Stimulated activated CD8-positive, alpha-beta memory T cell treated with anti-CD3 and anti-CD28 coated beads, Interleukin-15, amount 100 ng/mL, for 4 hours (primary cell): Measurements from ENCODE around the gene TKTL1.
"Not testable (repeated sequence)": the region's sequence is repeated elsewhere in the genome, so short reads cannot be mapped to it uniquely, and the experiment has no call there.

Source experiments
- DNase-seq, 2 donors: peaks; one replicate each; pipeline ENCODE4 v3.0.0-alpha.2; 2020; ENCODE audit warnings: low read depth in 2 of 2

Gene TKTL1, protein sequence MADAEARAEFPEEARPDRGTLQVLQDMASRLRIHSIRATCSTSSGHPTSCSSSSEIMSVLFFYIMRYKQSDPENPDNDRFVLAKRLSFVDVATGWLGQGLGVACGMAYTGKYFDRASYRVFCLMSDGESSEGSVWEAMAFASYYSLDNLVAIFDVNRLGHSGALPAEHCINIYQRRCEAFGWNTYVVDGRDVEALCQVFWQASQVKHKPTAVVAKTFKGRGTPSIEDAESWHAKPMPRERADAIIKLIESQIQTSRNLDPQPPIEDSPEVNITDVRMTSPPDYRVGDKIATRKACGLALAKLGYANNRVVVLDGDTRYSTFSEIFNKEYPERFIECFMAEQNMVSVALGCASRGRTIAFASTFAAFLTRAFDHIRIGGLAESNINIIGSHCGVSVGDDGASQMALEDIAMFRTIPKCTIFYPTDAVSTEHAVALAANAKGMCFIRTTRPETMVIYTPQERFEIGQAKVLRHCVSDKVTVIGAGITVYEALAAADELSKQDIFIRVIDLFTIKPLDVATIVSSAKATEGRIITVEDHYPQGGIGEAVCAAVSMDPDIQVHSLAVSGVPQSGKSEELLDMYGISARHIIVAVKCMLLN

DNA sequence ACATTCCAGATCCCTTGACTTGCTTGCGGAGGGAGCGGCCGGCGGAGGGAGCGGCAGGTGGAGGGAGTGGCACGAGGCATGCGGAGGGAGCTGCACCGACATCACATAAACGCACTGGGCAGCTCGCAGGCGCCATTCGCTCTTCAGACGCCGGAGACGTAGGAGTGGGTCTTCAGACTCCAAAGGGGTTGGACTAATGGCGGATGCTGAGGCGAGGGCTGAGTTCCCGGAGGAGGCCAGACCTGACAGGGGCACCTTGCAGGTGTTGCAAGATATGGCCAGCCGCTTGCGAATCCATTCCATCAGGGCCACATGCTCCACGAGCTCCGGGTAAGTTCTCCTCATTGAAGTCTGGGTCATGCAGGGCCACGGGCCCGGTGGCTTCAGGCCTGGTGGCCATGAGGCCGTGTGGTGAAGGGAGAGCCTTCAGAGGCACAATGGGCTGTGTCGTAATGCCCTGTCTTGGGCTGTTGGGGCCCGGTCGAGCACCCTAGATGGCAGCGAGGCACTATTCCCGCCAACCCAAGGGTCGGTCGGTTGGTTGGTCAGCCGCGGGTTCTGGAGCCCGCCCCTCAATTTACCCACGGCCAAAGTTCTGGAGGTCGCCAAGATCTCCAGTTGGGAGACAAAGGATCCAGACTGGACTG lies at the start of gene TKTL1:
Gene TKTL1, plus strand, starts transcription at position 132 of the 647 bp plus-strand sequence. Its CDS starts 65 bp downstream, at position 197.
- no peak for DNase-seq

DNA sequence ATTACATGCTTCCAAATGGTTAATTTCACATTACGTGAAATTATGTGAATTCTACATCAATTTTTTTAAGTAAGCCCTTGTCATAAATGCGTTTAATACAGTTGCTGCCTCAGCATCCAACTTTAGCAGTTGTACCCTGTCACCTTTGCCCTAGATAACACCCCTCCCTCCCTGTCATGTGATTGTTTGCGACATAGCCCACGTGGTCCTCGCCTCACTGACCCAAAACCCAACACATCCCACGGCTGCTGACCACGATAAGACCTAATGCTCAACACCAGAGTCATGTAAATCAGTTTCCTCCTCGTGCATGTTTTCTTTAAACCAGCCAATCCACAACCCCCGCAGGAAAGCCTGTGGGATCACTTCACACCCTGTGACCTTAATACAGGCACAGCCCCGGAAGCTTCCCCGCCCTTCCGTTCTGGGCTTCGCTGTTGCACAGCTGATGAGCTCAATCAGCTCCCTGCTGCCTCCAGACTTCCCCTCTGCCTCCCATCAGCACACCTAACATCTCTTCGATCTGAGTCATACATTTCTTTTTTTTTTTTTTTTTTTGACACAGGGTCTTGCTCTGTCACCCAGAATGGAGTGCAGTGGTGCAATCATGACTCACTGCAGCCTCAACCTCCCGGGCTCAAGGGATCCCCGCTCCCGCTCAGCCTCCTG lies 48.1 kb upstream of the TKTL1 start:
- DNase-seq = not testable (repeated sequence)

DNA sequence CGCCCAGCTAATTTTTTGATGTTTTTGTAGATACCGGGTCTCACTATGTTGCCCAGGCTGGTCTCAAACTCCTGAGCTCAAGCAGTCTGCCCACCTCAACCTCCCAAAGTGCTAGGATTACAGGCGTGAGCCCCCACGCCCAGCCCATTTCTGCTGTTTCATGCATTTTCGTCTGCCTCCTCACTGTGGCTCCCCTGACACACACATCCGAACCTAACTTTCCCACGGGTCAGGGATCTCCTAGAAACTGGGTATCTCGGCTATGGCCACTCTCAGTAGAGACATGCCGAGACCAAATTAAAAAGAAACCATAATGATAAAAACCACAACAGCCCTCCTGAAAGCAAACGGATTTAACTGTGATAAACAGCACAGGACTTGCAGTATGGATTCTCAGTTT lies 47.5 kb upstream of the TKTL1 start:
- not testable (repeated sequence) for DNase-seq

DNA sequence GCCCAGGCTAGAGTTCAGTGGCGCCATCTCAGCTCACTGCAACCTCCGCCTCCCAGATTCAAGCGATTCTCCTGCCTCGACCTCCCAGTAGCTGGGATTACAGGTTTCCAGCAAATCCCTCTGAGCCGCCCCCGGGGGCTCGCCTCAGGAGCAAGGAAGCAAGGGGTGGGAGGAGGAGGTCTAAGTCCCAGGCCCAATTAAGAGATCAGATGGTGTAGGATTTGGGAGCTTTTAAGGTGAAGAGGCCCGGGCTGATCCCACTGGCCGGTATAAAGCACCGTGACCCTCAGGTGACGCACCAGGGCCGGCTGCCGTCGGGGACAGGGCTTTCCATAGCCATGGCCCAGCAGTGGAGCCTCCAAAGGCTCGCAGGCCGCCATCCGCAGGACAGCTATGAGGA lies 38.3 kb upstream of the TKTL1 start, which contains the start of gene OPN1MW3:
Gene OPN1MW3, plus strand, starts transcription at position 301 of the 400 bp plus-strand sequence. Its CDS starts 38 bp downstream, at position 339.
- not testable (repeated sequence) for DNase-seq

DNA sequence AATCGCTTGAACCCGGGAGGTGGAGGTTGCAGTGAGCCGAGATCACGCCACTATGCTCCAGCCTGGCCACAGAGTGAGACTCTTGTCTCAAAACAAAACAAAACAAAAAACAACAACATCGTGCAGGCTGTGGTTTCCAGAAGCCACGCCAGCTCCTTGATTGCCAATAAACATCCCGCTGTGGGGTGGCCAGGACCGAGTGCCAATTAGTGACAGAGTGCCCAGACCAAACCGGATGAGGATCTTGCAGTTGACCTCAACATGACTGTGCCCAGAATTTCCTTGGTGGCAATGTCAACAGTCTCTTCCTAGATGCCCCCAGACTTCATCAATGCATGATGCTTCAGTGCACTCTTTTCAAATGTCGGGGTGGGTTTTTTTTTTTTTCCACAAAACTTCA lies 36.9 kb upstream of the TKTL1 start:
- not testable (repeated sequence) for DNase-seq

DNA sequence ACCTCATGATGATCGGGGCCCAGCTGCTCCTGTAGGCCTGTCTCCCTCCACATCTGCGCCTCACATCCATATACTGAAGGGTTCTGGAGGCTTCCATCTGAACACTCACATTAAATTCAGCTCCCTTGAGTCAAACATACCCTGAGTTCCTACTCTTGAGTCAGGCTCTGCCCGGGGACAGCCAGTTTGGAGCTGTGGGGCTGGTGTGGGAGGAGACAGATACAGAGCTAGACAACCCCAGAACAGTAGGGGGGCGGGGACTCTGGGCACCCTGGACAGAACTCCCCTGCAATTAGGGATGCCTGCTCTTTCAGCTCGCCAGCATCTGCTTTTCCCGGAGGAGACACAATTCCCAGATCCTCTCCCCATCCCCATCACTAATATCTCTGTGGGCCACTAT lies 32.5 kb upstream of the TKTL1 start:
- not testable (repeated sequence) for DNase-seq

DNA sequence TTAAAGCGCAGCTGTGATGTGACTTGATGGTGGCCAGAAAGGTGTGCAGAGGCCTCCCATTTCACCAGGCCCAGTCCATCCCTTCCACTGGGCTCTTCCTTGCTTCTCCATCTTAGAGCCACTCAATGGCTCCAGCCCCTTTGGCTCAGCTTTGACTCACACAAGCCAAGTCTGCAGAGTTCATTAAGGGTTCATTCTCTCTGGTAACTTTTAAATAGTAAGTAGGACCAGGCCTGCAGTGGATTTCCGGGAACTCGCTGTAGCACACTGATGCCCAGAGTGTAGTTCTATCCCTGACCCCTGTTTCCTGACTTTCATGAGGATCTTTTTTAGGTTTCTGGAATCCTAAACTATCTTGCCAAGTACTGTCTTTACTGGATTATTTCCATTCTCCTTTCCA lies 26.4 kb upstream of the TKTL1 start:
- not testable (repeated sequence) for DNase-seq

DNA sequence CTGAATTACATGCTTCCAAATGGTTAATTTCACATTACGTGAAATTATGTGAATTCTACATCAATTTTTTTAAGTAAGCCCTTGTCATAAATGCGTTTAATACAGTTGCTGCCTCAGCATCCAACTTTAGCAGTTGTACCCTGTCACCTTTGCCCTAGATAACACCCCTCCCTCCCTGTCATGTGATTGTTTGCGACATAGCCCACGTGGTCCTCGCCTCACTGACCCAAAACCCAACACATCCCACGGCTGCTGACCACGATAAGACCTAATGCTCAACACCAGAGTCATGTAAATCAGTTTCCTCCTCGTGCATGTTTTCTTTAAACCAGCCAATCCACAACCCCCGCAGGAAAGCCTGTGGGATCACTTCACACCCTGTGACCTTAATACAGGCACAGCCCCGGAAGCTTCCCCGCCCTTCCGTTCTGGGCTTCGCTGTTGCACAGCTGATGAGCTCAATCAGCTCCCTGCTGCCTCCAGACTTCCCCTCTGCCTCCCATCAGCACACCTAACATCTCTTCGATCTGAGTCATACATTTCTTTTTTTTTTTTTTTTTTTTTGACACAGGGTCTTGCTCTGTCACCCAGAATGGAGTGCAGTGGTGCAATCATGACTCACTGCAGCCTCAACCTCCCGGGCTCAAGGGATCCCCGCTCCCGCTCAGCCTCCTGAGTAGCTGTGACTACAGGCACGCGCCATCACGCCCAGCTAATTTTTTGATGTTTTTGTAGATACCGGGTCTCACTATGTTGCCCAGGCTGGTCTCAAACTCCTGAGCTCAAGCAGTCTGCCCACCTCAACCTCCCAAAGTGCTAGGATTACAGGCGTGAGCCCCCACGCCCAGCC lies 10.9 kb upstream of the TKTL1 start:
- DNase-seq = not testable (repeated sequence)

DNA sequence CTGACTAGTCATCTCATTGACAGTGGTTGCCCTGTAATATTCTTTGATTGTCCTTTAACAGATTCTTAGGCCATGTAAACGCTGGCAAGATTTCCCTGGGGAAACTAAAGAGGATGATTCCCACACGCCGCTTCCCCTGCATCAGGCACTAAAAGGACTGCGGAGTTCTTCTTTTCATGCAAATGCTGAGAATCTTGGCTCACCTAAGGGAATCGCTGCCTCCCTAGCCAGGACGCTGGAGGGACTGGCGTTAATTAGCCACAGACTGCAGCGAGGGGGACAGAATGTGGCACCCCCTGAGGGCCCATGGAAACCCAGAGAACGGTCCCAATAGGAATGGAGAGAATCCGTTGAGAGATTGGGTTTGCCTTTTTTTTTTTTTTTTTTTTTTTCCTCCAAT lies 9.2 kb upstream of the TKTL1 start:
- DNase-seq = not testable (repeated sequence)

DNA sequence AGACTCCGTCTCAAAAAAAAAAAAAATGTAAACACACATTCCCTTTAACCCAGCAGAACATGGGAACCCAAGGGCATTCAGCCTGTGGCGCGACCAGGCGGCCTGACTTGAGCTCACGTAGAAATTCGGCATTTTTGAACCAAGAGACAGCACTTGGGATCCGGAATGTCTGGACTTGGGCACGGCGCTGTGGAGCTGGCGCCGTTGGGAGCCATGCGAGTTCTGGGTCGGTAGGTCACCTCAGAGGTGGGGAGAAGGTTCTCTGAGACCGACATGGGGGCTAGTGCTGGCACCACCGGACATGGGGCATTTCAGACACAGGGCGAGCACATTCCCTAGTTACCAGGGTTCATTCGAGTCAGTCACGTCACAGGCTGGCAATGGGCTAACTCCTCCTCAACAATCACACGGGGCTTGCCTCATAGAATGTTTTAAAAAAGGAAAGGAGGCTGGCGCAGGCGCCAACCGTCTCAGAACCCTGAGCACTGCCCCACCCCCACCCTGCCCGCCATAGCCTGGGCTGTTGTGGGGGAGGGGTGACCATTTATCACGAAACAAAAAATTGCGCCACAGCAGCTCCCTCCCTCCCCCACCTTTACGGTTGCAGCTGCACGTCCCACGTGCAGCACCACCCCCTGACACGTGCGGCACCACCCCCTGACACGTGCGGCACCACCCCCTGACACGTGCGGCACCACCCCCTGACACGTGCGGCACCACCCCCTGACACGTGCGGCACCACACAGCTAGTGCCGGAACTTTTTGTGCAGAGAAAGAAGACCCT lies 612 bp upstream of the TKTL1 start, which contains the start of gene TEX28:
Gene TEX28, minus strand, starts transcription at position 334 of the 784 bp plus-strand sequence. CDS start 3,007 bp downstream, outside the sequence.
- DNase-seq = no peak

DNA sequence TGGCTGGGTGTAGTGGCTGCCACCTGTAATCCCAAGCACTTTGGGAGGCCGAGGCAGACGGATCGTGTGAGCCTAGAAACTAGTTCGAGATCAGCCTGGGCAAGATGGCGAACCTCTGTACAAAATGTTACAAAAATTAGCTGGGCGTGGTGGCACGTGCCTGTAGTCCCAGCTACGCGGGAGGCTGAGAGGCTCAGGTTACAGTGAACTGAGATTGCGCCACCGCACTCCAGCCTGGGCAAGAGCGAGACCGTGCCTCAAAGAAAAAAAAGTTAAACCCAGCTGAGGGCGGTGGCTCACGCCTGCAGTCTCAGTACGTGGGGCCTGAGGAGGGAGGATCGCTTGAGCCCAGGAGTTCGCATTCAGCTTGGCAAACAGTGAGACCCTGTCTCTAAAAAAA lies 1.1 kb downstream of the TKTL1 start:
- no peak for DNase-seq

DNA sequence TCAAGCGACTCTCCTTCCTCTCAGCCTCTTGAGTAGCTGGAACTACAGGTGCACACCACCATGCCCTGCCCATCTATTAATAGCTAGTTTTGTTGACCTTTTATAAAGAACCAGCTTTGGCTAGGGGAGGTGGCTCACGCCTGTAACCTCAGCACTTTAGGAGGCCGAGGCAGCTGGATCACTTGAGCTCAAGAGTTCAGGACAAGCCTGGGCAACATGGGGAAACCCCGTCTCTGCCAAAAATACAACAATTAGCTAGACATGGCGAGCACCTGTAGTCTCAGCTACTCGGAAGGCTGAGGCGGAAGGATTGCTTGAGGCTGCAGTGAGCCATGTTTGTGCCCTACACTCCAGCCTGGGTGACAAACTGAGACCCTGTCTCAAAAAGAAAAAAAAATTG lies 2.7 kb downstream of the TKTL1 start:
- no peak for DNase-seq

DNA sequence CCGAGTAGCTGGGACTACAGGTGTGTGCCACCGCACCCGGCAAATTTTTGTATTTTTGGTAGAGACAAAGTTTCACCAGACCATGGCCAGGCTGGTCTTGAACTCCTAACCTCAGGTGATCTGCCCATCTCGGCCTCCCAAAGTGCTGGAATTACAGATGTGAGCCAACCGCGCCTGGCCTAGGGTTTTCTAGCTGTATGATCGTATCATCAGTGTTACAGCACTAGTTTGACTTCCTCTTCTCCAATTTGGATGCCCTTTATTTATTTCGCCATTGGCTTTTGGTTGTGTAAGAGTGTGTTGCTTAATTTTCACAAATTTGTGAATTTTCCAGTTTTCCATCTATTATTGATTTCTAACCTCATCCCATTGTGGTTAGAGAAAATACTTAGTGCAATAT lies 5.2 kb downstream of the TKTL1 start:
- DNase-seq = no peak

DNA sequence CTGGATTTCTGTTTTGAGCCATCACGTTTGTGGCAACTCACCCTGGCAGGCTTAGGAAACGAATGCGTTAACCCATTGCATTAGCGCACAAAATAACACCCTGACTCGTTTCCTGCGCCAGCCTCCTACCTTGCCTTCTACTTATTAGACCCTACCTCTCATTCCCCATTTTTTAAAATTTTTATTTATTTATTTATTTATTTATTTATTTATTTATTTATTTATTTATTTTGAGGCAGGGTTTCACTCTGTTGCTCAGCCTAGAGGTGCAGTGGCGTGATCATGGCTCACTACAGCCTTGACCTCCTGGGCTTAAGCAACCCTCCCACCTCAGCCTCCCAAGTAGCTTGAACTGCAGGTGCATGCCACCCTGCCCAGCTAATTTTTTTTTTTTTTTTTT lies 7.4 kb downstream of the TKTL1 start:
- DNase-seq = not testable (repeated sequence)

DNA sequence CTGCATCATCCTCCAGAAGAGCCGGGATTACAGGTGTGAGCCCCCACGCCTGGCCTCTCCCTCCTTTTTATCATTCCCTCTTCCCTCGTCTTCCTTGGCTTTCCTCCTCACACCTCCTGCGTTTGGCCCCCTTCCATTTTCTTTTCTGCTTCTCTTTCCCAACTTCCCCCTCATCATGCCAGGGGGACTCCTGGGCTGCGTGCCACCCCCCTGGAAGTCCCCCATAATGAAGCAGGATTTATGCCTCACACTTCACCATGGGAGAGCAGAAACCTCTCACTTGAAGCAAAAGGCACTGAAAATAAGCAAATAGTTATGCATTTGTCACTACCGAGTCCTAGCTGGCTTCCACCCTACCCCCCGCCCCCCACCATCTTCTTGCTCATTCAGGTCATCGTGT lies 7.9 kb downstream of the TKTL1 start:
- DNase-seq = no peak

DNA sequence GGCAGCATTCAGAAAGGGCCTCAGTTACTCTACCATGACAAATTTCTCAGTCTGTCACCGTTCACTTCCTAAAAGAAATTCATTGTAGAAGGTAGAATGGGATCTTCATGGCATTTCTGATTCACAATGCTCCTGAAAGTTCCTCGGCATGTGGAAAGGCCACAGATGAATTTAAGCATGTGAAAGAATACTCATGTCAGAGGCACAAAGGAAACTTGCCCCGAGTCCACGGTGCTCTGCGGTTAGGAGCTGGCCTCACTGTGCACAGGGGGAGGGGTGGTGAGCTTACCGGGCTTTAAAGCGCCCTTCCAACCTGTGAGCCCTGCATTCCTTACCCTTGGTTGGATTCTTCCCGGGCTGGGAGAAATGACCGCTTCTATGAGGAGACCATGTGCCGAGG lies 9.3 kb downstream of the TKTL1 start:
- no peak for DNase-seq

DNA sequence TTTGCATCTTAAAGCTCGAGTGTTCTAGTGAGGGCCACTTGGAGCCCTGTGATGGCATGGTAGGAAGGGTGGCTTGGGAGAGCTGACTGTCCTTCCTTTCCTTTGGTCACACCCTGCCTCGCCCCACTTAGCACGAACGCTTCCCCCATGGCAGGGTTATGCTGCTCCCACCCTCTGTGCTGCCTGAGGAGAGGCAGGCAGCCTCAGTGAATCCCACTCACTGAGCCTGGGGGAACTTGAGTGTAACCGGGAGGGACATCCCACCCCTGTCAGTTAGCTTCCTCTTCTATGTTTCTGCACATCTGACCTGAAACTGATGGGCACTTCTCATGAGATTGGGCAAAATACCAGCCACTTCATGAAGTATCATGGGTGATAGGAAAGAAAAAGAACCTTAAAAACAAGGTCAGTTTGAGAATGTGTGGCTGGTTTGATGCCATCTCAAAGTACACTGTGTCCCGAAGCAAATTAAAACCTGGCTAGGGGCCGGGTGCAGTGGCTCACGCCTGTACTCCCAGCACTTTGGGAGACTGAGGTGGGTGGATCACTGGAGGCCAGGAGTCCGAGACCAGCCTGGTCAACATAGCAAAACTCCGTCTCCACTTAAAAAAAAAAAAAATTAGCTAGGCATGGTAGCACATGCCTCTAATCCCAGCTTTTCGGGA lies 10.1 kb downstream of the TKTL1 start:
- no peak for DNase-seq

DNA sequence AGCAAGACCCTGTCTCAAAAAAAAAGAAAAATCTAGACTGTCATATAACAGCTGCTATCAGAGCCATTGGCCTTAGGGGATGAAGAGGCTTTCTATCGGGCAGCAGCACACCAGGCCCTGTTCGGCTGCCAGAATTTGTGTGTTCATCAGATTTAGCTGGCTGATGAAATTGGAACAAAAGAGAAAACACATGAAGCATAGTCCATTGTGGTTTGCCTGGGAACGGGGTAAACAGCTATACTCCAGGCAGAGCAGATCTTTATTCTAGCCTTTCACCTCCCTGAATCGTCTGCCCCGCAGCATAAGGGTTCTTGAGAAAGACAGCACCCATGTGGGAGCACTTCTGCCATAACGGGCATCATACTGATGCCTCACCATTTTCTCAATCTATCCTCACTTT lies 11.6 kb downstream of the TKTL1 start:
- DNase-seq = no peak

DNA sequence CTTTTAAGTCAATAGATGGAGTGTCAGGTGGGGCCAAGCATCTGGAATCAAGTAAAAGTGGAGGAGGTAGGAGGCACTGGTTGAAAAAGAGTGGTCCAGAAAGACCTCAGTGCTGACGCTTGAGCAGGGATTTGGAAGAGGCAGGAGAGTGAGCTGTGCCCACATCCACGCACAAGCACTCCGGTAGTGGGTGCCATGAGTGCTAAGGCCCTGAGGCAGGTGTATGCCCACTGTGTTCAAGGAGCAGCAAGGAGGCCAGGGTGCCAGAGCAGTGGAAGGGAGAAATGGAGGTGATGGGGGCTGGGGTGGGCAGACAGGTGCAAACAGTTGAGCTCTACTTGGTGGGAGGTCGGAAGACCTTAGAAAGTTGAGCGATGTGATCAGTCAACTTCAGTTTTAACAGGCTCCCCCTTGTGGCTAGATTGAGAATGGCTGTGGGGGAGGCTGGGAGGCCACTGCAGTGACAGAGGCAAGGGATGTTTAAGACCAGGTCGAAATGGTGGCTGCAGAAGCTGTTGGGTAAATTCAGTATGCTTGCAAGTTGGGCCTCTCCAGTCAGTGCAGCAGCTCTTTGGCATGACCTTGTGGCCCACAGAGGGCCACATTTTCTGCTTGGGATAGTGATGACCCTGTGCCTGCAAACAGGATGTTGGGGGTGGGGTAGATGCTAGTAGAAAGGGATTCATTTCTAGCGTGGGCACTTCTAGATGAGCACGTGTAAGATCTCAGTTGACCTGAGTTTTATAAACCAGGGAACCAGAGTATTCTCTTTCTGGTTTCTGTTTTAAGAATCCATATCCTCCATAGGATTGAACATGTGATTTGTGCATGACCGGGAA lies 12.7 kb downstream of the TKTL1 start:
- peak; percentile 41 to 61 for DNase-seq
